Measurements from ENCODE around the gene TNIK. TPM values are rescaled to one million over a fixed set of nuclear protein-coding genes. Genes with fewer than 3 reads are reported as not detected.

The TNIK gene
- total and polyA plus RNA-seq, 2 of the 13 experiments (the other 11 are each of a cell fraction or from before 2014, with no cell fraction given): 0.15 to 0.22 TPM

DNA sequence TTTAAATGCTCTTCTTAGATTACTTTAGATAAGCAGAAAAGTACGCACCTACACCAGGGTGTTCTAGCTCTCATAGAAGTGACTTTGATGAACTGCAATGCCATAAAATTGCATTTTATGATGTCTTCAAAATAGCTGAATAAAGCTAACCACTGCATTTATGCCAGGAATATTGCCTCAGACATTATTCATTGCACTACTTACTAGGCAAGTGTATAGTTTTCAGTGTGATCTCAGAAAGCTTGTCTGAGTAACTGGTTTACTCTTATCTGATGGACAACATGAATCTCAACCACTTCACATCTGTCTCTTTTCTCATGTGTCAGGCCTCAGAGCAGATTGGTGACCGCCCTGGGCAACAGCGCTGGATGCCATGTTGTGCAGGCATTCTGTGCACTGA is 314.4 kb downstream of the TNIK start:
- no peak overlapping the region for H3K9ac ChIP-seq (ENCODE audit: insufficient read depth, low read depth, low read length)
- no peak overlapping the region for H3K4me2 ChIP-seq (ENCODE audit: low read depth, low read length)
- TF ChIP-seq ZMYM4 (CRISPR knock-in tag; IDR thresholded peaks at IDR 0.05) (no peak), SNRNP70 (IDR thresholded peaks at IDR 0.05; ENCODE audit: low read depth, low read length) (no peak), ZNF75D (CRISPR knock-in tag; IDR thresholded peaks at IDR 0.05; ENCODE audit: borderline replicate concordance) (no peak), KDM3A (CRISPR knock-in tag; IDR thresholded peaks at IDR 0.05; ENCODE audit: low read depth) (no peak), POLR2G (IDR thresholded peaks at IDR 0.05; ENCODE audit: low read depth, low read length) (no peak), CBX1 (IDR thresholded peaks at IDR 0.05; ENCODE audit: low read depth) (no peak), U2AF1 (optimal IDR thresholded peaks at IDR 0.05; ENCODE audit: low read depth, low read length) (no peak), ZNF850 (CRISPR knock-in tag; conservative IDR thresholded peaks at IDR 0.05) (no peak), PHF8 (CRISPR knock-in tag; IDR thresholded peaks at IDR 0.05) (no peak), POGK (CRISPR knock-in tag; conservative IDR thresholded peaks at IDR 0.05) (no peak)
- TF ChIP-seq, protein P1, sequence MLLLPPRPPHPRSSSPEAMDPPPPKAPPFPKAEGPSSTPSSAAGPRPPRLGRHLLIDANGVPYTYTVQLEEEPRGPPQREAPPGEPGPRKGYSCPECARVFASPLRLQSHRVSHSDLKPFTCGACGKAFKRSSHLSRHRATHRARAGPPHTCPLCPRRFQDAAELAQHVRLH (CRISPR knock-in tag; IDR thresholded peaks at IDR 0.05; ENCODE audit: borderline replicate concordance, low read depth): no peak
- WGBS (ENCODE audit: low lambda C conversion rate): 94% methylated on average over 3 of the region's 3 CpGs
- H3K36me3 ChIP-seq (replicated peaks in 1 of 2; ENCODE audit: control insufficient read depth in 1 of 2, insufficient read depth in 2 of 2, low read length in 2 of 2): no peaks in the 10 kb centered on the region
- no peak for ATAC-seq
- no peaks in the 10 kb centered on the region for H3K9me3 ChIP-seq (ENCODE audit: low read length)
- no peak overlapping the region for H2AFZ ChIP-seq (ENCODE audit: low read length)
- in situ Hi-C loops (cut with HindIII; ENCODE audit: extremely low pct_ligation_motif_present, low pct_unique_long_range_greater_than_20kb) (no loop called here), intact Hi-C loops (cut with micrococcal nuclease; ENCODE audit: unreplicated experiment) (no loop called here)
- no peaks in the 10 kb centered on the region for H3K27me3 ChIP-seq (ENCODE audit: control insufficient read depth in 1 of 2, insufficient read depth in 2 of 2, low read length in 2 of 2)
- no peaks in the 10 kb centered on the region for H4K20me1 ChIP-seq (ENCODE audit: insufficient read depth, low read length)
- POLR2A ChIA-PET: no interaction called here
- CTCF ChIA-PET (ENCODE audit: low intra/inter-chr PET ratio, low total read pairs): no interaction called here
- no peaks in the 10 kb centered on the region for H3K79me2 ChIP-seq (ENCODE audit: insufficient read depth, low read length)
- no TSS peak for BruUV-seq (replicated peaks)
- no peak for FAIRE-seq
- no peak overlapping the region for H3K4me3 ChIP-seq (replicated peaks in 1 of 3; ENCODE audit: insufficient read depth in 1 of 3, low read depth in 2 of 3, low read length in 3 of 3)
- peaks cover 15% of the 10 kb centered on the region for H3K4me1 ChIP-seq (ENCODE audit: insufficient read depth, low read length)
- H3K27ac ChIP-seq (ENCODE audit: extremely low read length, insufficient read depth, low read length): no peak overlapping the region
- no peak for DNase-seq (ENCODE audit: low spot score)

Data from HepG2 (cell line).